Gastrocnemius medialis (tissue), 4 donors: Measurements from ENCODE around the gene MSLN.

ENCODE experiments used
- POLR2A ChIP-seq, 2 donors: fragments of 450-650 bp; IDR thresholded peaks; one replicate each; pipeline ENCODE4 v1.6.1; 2017; ENCODE audit warnings: antibody characterized with exemption in 2 of 2, mild to moderate bottlenecking in 2 of 2, moderate library complexity in 2 of 2
- TF ChIP-seq, protein P1 (sequence below), 5 experiments: fragments of 450-650 bp in 3 of 5; fragments of 200-600 bp in 2 of 5; sonication (generic) in 2 of 5; IDR thresholded peaks in 4 of 5; conservative IDR thresholded peaks in 1 of 5; 1 replicate in 4 of 5; 2 replicates in 1 of 5; pipeline ENCODE4 v1.5.1; 2016 to 2019; ENCODE audit warnings: antibody characterized with exemption in 5 of 5, mild to moderate bottlenecking in 3 of 5, moderate library complexity in 3 of 5

DNA sequence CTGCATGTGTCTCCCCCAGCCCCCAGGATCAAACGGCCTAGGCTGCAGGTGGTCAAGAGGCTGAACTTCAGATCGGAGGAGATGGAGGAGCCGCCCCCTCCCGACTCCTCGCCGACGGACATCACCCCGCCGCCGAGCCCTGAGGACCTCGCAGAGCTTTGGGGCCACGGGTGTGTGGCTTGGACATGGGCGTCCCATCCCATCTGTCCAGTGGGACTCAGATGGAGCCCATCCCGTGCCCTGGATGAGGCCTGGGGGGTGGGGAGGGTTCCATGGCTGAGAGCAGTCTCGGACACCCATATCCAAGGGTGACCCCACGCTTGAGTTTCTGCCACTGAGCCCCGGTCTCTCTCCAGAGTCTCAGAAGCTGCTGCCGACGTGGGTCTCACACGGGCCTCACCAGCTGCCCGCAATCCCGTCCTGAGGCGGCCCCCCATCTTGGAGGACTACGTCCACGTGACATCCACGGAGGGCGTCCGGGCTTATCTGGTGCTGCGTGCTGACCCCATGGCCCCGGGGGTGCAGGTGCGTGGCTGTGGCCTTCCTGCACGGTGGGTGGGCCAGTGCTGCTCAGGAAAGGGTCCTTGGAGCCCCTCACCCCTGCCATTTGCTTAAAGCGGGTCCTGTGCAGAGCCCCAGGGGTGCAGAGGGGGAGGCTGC is 28.8 kb downstream of the MSLN start:
- TF ChIP-seq, protein P1, sequence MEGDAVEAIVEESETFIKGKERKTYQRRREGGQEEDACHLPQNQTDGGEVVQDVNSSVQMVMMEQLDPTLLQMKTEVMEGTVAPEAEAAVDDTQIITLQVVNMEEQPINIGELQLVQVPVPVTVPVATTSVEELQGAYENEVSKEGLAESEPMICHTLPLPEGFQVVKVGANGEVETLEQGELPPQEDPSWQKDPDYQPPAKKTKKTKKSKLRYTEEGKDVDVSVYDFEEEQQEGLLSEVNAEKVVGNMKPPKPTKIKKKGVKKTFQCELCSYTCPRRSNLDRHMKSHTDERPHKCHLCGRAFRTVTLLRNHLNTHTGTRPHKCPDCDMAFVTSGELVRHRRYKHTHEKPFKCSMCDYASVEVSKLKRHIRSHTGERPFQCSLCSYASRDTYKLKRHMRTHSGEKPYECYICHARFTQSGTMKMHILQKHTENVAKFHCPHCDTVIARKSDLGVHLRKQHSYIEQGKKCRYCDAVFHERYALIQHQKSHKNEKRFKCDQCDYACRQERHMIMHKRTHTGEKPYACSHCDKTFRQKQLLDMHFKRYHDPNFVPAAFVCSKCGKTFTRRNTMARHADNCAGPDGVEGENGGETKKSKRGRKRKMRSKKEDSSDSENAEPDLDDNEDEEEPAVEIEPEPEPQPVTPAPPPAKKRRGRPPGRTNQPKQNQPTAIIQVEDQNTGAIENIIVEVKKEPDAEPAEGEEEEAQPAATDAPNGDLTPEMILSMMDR (IDR thresholded peaks at IDR 0.05 in 4 of 5, conservative IDR thresholded peaks at IDR 0.05 in 1 of 5) = no peak
- TF ChIP-seq POLR2A (IDR thresholded peaks at IDR 0.05) = no peak
